Prostate gland (tissue), 2 donors: ENCODE results near the gene GALNS. TPM values are rescaled to one million over a fixed set of nuclear protein-coding genes. Genes with fewer than 3 reads are reported as not detected.

Source experiments
- DNase-seq: peaks from one replicate; pipeline ENCODE4 v3.0.0-alpha.2; 2019; ENCODE audit warnings: low spot score
- H3K27ac ChIP-seq, 2 donors: fragments of 200-600 bp; sonication (generic); 2 replicates each; pipeline ENCODE4 v1.5.1; 2017 to 2019
- H3K27me3 ChIP-seq: fragments of 200-600 bp; sonication (generic); replicated peaks from 2 replicates; pipeline ENCODE4 v1.5.1; 2019; ENCODE audit not compliant: insufficient read depth
- H3K36me3 ChIP-seq, 2 donors: fragments of 200-600 bp; sonication (generic); 1 replicate in 1 of 2; 2 replicates in 1 of 2; pipeline versions ENCODE4 v1.5.1 to v1.8.1; 2017 to 2019
- H3K4me1 ChIP-seq: fragments of 200-600 bp; sonication (generic); replicated peaks from 2 replicates; pipeline ENCODE4 v1.5.1; 2019
- H3K4me3 ChIP-seq, 2 donors: fragments of 200-600 bp; sonication (generic); 2 replicates each; pipeline ENCODE4 v1.5.1; 2017 to 2019
- H3K9me3 ChIP-seq: fragments of 200-600 bp; sonication (generic); 2 replicates; pipeline ENCODE4 v1.5.1; 2017
- CTCF ChIP-seq, 4 experiments: fragments of 200-600 bp in 2 of 4; fragments of 450-650 bp in 2 of 4; sonication (generic) in 2 of 4; IDR thresholded peaks; 1 replicate in 3 of 4; 2 replicates in 1 of 4; pipeline ENCODE4 v1.5.1; 2016 to 2019; ENCODE audit warnings: antibody characterized with exemption in 4 of 4, mild to moderate bottlenecking in 2 of 4, moderate library complexity in 2 of 4
- POLR2A ChIP-seq: fragments of 450-650 bp; IDR thresholded peaks from one replicate; pipeline ENCODE4 v1.6.1; 2016; ENCODE audit warnings: antibody characterized with exemption, mild to moderate bottlenecking
- POLR2AphosphoS5 ChIP-seq: sonication (generic); formaldehyde crosslinking; IDR thresholded peaks from one replicate; pipeline ENCODE4 v1.6.1; 2017; ENCODE audit warnings: antibody characterized with exemption
- WGBS: methylation state at CpG from one replicate; pipeline ENCODE4 v1.1.5; 2018; 5-methylcytosine and 5-hydroxymethylcytosine counted together
- intact Hi-C: fragments of 100-400 bp; cut with DNase I; formaldehyde crosslinking; loops from one replicate; pipeline ENCODE4 v1.14.2; 2022
- total RNA-seq, 2 donors: library from RNA; depleted of rRNA; stranded (reverse); fragments of >200 nt; gene quantifications; one replicate each; pipeline ENCODE4 v1.1.0, GENCODE V29; 2016

GALNS gene
- total RNA-seq, 2 donors from 2014 or later, result 20.4 to 75.1 TPM

DNA sequence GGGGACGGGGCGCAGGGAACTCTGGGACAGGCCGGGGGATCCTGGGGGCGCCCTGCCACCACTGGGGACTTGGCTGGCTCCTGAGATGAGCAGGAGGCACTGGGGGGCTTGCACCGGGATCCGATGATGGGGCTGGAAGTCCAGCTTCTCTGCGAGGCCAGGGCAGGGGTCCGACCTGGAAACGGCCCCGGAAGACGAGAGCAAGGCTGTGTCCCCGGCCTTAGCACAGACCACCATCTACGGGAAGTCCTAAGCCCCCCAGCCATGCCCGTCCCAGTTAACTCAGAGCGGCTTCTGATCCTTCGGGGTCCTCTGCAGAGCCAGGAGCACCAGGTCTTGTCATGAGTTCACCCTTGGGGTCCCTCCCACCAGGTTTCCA is 52.6 kb downstream of the GALNS start:
- Histone ChIP-seq H3K36me3 (no peaks in the 10 kb centered on the region), H3K27me3 (no peaks in the 10 kb centered on the region), H3K27ac (no peak overlapping the region), H3K4me1 (peaks cover 5% of the 10 kb centered on the region), H3K9me3 (no peaks in the 10 kb centered on the region), H3K4me3 (peak overlapping the region; percentile 52 to 63)
- no peak for TF ChIP-seq POLR2AphosphoS5
- no peak for TF ChIP-seq CTCF (IDR thresholded peaks at IDR 0.05)
- no peak for TF ChIP-seq POLR2A
- no peak for DNase-seq
- intact Hi-C loops, result no loop called here
- WGBS, result 9% methylated on average over 12 of the region's 16 CpGs

DNA sequence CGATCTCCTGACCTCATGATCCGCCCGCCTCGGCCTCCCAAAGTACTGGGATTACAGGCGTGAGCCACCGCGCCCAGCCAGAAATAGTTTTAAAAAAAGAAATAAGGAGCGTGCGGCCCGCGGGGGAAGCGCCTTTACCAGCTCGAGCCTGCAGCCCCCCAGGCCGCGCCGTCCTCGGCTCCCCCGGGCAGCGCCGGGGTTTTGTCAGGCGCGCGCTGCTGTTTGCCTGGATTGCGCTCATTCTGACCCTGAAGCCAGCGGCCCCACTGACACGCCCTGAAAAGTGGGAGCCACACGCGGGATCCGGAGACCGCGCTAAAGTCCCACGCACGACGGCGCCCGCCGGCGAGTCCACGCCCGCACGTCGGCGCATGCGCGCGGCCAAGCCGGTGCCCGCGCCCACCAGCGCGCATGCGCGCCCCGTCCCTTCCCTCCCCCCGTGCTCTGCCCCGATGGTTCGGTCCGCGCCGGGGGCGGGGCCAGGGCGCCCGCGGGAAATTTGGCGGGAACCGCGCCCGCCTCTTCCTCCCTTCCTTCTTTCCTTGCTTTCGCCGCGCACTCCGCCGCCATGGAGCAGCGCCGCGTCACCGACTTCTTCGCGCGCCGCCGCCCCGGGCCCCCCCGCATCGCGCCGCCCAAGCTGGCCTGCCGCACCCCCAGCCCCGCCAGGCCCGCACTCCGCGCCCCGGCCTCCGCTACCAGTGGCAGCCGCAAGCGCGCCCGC is 53.3 kb downstream of the GALNS start, which contains the start of gene CDT1:
Gene CDT1 (plus strand): TSS at position 526 of the 724 bp plus-strand sequence. CDS start 43 bp downstream, at position 569.
- TF ChIP-seq POLR2AphosphoS5 (peak; percentile 72), CTCF (IDR thresholded peaks at IDR 0.05) (no peak), POLR2A (peak; percentile 60)
- intact Hi-C loops, result no loop called here
- no peaks in the 10 kb centered on the region for H3K36me3 ChIP-seq
- H3K4me1 ChIP-seq, result peaks cover 5% of the 10 kb centered on the region
- peak within 1 kb of the TSS; percentile 8 to 33 for H3K27ac ChIP-seq
- H3K27me3 ChIP-seq, result no peaks in the 10 kb centered on the region
- H3K9me3 ChIP-seq, result no peaks in the 10 kb centered on the region
- 1% methylated on average over 94 of the region's 98 CpGs for WGBS
- peak within 1 kb of the TSS; percentile 52 to 63 for H3K4me3 ChIP-seq
- peak; percentile 72 for DNase-seq

DNA sequence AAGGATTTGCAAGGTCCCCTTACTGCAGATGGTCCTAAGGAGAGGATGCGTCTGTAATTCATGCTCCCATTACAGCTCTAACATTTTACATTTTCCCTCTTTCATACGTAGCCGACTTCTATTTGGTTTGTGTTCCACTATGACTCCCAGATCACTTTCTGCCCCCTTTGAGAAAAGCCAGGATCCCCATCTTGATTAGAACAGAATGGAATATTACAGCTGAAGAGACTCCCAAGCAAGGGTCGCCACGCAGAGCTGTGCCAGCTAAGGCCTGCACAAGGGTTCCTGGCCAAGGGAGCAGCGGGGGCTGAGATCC is 56.5 kb downstream of the GALNS start:
- peaks cover 5% of the 10 kb centered on the region for H3K4me1 ChIP-seq
- H3K4me3 ChIP-seq, result no peak overlapping the region
- H3K27me3 ChIP-seq, result no peaks in the 10 kb centered on the region
- no peaks in the 10 kb centered on the region for H3K36me3 ChIP-seq
- TF ChIP-seq POLR2AphosphoS5, result no peak
- no peak for TF ChIP-seq CTCF (IDR thresholded peaks at IDR 0.05)
- TF ChIP-seq POLR2A, result no peak
- intact Hi-C loops, result no loop called here
- DNase-seq, result no peak
- no peaks in the 10 kb centered on the region for H3K9me3 ChIP-seq
- H3K27ac ChIP-seq, result no peak overlapping the region
- 86% methylated on average over 6 of the region's 6 CpGs for WGBS

DNA sequence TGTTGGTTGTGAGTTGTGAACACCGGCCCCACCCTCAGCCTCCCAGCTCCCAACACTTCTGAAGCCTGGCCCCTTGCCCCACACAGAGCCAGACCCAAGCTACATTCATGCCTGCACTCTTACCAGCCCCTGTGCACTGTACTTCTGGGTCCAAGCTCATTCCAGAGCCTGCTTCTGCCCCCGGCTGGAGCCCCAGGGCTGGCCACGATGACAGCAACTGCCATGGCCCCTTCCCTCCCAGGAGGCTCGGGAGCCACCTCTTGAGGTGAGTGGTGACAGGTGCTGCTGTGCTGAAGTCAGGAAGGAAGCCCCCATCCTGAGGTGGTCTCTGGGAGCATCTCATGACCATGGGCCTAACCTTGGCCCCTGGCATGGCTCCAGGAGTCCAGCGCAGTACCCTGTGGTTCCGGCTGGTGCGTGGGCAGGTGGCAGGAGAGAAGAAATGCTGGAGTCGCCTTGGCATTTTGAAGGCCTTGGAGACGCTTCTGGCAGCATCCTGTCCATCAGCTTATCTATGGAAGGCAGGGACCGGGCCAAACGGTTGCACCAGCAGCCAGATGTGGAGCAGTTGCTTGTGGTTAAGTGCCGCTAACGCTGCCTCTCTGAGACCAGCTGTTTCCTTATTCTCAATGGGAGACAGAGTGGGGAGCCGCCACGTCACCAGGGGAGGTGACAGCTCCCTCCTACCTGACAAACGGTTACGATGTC is 57.0 kb downstream of the GALNS start:
- Histone ChIP-seq H3K36me3 (no peaks in the 10 kb centered on the region), H3K27ac (no peak overlapping the region), H3K4me3 (no peak overlapping the region), H3K4me1 (peaks cover 5% of the 10 kb centered on the region), H3K9me3 (no peaks in the 10 kb centered on the region), H3K27me3 (no peaks in the 10 kb centered on the region)
- WGBS, result 88% methylated on average over 17 of the region's 17 CpGs
- intact Hi-C loops, result no loop called here
- TF ChIP-seq POLR2AphosphoS5 (no peak), CTCF (IDR thresholded peaks at IDR 0.05) (no peak)
- no peak for DNase-seq
